ENCODE measurements around the gene DNAH2. TPM values are rescaled to one million over a fixed set of nuclear protein-coding genes. Genes with fewer than 3 reads are reported as not detected.

The DNAH2 gene
- total and polyA plus RNA-seq, 2 of the 13 experiments (the other 11 are each of a cell fraction or from before 2014, with no cell fraction given), result not detected

DNA sequence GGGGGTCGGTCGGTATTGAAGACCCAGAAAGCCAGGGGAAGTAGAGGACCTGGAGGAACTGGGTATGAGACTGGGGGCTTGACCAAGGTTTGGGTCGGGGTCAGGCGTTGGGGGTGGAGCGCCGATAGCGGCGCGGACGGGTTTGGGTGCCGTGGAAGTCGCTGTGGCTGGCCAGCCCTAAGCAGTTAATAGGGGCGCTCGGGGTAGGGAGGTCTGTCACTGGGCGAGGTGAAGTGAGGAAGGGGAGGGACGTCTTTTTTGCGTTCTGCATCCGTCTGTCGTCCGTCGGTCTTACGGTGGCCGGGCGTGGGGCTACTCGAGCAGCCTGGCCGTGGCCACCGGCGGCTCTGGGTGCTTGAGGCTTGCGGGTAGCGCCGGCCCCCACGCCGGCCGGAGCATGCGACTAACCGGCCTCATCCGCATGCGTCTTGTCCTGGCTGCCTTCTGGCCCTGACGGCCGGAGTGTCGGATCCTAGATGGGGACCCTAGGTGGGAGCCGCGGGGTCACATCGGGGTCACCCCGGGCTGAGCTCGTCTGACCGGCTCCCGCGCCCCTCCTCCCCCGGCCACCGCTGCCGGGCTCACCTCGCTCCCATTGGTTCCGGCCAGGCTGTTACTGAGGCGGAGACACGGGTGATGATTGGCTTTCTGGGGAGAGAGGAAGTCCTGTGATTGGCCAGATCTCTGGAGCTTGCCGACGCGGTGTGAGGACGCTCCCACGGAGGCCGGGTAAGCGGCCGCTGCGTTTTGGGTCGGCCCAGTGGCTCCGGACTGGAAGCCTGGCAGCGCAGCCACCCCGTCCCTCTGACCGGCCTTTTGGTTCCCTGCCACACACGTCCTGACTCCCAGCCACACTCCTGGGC, 127.0 kb downstream of the DNAH2 start (continued):
- TF ChIP-seq FOXA1 (IDR thresholded peaks at IDR 0.05) (no peak), FOXA1 (CRISPR knock-in tag; IDR thresholded peaks at IDR 0.05) (no peak), ZNF20 (CRISPR knock-in tag; IDR thresholded peaks at IDR 0.05) (no peak), PPARG (CRISPR knock-in tag; conservative IDR thresholded peaks at IDR 0.05) (no peak), STAT5B (CRISPR knock-in tag; IDR thresholded peaks at IDR 0.05) (no peak), DNMT3B (CRISPR knock-in tag; conservative IDR thresholded peaks at IDR 0.05) (no peak; the same call in 1 of the 2 replicates), ETV6 (CRISPR knock-in tag; conservative IDR thresholded peaks at IDR 0.05) (no peak), TCF7L2 (IDR thresholded peaks at IDR 0.05; ENCODE audit: low read depth, low read length) (no peak), ZNF841 (CRISPR knock-in tag; IDR thresholded peaks at IDR 0.05; ENCODE audit: borderline replicate concordance) (no peak), MIXL1 (CRISPR knock-in tag; IDR thresholded peaks at IDR 0.05) (no peak), KLF11 (CRISPR knock-in tag; IDR thresholded peaks at IDR 0.05) (no peak), POLR2AphosphoS2 (IDR thresholded peaks at IDR 0.05; ENCODE audit: low read depth, low read length) (no peak), ISL2 (CRISPR knock-in tag; IDR thresholded peaks at IDR 0.05) (no peak), RFX5 (IDR thresholded peaks at IDR 0.05; ENCODE audit: low read depth, low read length) (peak; percentile 92), ZSCAN21 (CRISPR knock-in tag; IDR thresholded peaks at IDR 0.05; ENCODE audit: borderline replicate concordance) (no peak), REL (CRISPR knock-in tag; conservative IDR thresholded peaks at IDR 0.05) (no peak; the same call in 1 of the 2 replicates), TCF7 (IDR thresholded peaks at IDR 0.05; ENCODE audit: low read depth) (no peak), SIN3B (IDR thresholded peaks at IDR 0.05; ENCODE audit: low read length) (no peak), ZNF451 (CRISPR knock-in tag; IDR thresholded peaks at IDR 0.05) (no peak), ZNF788 (CRISPR knock-in tag; IDR thresholded peaks at IDR 0.05; ENCODE audit: borderline replicate concordance) (0 out of 2 replicates have a peak, but pooled peaks have one; percentile 1), KLF6 (CRISPR knock-in tag; IDR thresholded peaks at IDR 0.05) (no peak), ZSCAN5A (CRISPR knock-in tag; IDR thresholded peaks at IDR 0.05; ENCODE audit: borderline replicate concordance) (no peak), ZNF350 (CRISPR knock-in tag; IDR thresholded peaks at IDR 0.05; ENCODE audit: borderline replicate concordance, low read depth) (no peak; the same call in 1 of the 2 replicates), BRD4 (CRISPR knock-in tag; IDR thresholded peaks at IDR 0.05) (no peak), GABPA (IDR thresholded peaks at IDR 0.05; ENCODE audit: low read depth, low read length) (no peak), GABPA (CRISPR knock-in tag; IDR thresholded peaks at IDR 0.05; ENCODE audit: low read depth) (no peak), FIP1L1 (IDR thresholded peaks at IDR 0.05; ENCODE audit: borderline replicate concordance, insufficient read depth, low read depth, low read length) (no peak)
- TF ChIP-seq, protein P1, sequence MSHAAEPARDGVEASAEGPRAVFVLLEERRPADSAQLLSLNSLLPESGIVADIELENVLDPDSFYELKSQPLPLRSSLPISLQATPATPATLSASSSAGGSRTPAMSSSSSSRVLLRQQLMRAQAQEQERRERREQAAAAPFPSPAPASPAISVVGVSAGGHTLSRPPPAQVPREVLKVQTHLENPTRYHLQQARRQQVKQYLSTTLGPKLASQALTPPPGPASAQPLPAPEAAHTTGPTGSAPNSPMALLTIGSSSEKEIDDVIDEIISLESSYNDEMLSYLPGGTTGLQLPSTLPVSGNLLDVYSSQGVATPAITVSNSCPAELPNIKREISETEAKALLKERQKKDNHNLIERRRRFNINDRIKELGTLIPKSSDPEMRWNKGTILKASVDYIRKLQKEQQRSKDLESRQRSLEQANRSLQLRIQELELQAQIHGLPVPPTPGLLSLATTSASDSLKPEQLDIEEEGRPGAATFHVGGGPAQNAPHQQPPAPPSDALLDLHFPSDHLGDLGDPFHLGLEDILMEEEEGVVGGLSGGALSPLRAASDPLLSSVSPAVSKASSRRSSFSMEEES (CRISPR knock-in tag; IDR thresholded peaks at IDR 0.05), result no peak
- TF ChIP-seq, protein P2, sequence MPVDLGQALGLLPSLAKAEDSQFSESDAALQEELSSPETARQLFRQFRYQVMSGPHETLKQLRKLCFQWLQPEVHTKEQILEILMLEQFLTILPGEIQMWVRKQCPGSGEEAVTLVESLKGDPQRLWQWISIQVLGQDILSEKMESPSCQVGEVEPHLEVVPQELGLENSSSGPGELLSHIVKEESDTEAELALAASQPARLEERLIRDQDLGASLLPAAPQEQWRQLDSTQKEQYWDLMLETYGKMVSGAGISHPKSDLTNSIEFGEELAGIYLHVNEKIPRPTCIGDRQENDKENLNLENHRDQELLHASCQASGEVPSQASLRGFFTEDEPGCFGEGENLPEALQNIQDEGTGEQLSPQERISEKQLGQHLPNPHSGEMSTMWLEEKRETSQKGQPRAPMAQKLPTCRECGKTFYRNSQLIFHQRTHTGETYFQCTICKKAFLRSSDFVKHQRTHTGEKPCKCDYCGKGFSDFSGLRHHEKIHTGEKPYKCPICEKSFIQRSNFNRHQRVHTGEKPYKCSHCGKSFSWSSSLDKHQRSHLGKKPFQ (CRISPR knock-in tag; IDR thresholded peaks at IDR 0.05; ENCODE audit: insufficient replicate concordance), result no peak
